Measurements from ENCODE around the gene GNG2. TPM values are rescaled to one million over a fixed set of nuclear protein-coding genes. Genes with fewer than 3 reads are reported as not detected.

The GNG2 gene
- total RNA-seq, 1 donor from 2014 or later: 9.3 TPM

DNA sequence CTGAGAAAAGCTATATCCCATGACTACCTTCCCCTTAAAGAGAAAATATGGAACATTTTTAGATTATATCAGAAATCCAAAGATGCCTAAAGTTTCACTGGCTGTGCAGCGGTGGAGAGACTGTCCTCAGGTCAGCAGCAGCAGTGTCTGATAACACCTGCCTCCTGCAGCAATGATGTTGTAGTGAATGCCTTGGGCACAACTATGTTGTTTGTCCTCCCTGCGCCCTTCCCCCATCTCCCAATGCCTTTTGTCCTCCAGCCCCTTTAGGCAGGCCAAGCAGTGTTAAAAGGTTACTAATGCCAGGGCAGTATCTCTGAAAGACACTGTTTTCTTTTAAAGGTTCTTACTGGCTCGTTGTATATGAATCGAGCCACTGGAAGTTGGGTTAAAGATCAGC is 142.1 kb downstream of the GNG2 start:
- H3K27me3 Mint-ChIP-seq: no peaks in the 10 kb centered on the region
- H3K36me3 Mint-ChIP-seq (ENCODE audit: insufficient read depth): peaks cover 22% of the 10 kb centered on the region
- H3K9me3 Mint-ChIP-seq (ENCODE audit: low read depth): no peaks in the 10 kb centered on the region
- H3K27ac Mint-ChIP-seq: peak overlapping the region; percentile 34
- no peak for DNase-seq (ENCODE audit: low spot score, unreplicated experiment)
- TF ChIP-seq, protein P1, sequence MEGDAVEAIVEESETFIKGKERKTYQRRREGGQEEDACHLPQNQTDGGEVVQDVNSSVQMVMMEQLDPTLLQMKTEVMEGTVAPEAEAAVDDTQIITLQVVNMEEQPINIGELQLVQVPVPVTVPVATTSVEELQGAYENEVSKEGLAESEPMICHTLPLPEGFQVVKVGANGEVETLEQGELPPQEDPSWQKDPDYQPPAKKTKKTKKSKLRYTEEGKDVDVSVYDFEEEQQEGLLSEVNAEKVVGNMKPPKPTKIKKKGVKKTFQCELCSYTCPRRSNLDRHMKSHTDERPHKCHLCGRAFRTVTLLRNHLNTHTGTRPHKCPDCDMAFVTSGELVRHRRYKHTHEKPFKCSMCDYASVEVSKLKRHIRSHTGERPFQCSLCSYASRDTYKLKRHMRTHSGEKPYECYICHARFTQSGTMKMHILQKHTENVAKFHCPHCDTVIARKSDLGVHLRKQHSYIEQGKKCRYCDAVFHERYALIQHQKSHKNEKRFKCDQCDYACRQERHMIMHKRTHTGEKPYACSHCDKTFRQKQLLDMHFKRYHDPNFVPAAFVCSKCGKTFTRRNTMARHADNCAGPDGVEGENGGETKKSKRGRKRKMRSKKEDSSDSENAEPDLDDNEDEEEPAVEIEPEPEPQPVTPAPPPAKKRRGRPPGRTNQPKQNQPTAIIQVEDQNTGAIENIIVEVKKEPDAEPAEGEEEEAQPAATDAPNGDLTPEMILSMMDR (IDR thresholded peaks at IDR 0.05; ENCODE audit: unreplicated experiment): no peak
- peaks cover 29% of the 10 kb centered on the region for H3K4me1 Mint-ChIP-seq (ENCODE audit: low read depth)
- H3K4me3 Mint-ChIP-seq (ENCODE audit: low read depth): peak overlapping the region; percentile 8

DNA sequence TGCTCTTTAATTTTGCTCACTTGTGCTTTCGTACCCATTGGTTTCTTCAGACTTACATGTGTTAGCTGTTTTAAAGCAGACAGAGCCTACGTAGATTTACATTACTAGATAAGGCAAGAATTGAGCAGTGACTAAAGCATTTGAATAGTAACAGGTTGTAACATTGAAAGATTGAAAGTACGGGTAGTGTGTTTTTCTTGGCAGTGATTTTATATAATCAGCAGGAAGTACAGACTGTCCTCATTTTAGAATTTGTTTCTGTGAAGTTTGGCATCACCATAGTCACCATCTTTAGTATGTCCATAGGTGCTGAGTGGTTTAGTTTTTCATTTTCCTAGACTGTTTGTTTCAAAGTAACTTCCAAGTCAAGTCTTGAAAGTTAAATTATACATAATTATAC is 142.9 kb downstream of the GNG2 start:
- Mint-ChIP-seq H3K27ac (no peak overlapping the region), H3K4me1 (ENCODE audit: low read depth) (peaks cover 31% of the 10 kb centered on the region), H3K27me3 (no peaks in the 10 kb centered on the region), H3K36me3 (ENCODE audit: insufficient read depth) (peaks cover 24% of the 10 kb centered on the region), H3K4me3 (ENCODE audit: low read depth) (no peak overlapping the region), H3K9me3 (ENCODE audit: low read depth) (no peaks in the 10 kb centered on the region)
- no peak for DNase-seq (ENCODE audit: low spot score, unreplicated experiment)
- TF ChIP-seq, protein P1 (IDR thresholded peaks at IDR 0.05; ENCODE audit: unreplicated experiment): no peak

DNA sequence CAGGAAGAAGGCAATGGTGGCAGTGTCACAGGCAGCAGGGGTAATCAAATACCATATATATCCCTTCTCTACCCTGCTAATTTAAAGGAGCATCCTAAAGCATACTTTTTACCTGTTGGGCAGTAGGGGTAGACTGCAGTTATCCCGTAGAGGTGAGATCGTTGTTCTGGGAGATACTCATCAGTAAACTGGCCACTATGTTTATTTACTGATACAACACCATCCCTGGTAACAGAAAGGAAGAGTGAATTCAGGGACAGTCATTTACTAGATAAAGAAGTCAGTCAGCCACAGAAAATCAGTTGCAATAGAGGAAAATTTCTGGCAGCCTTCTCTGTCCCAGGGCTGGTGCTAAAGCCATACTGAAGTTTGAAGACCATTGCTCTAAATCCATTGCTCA is 145.2 kb downstream of the GNG2 start:
- Mint-ChIP-seq H3K27ac (no peak overlapping the region), H3K4me1 (ENCODE audit: low read depth) (peaks cover 31% of the 10 kb centered on the region), H3K27me3 (no peaks in the 10 kb centered on the region), H3K4me3 (ENCODE audit: low read depth) (no peak overlapping the region), H3K36me3 (ENCODE audit: insufficient read depth) (peaks cover 27% of the 10 kb centered on the region), H3K9me3 (ENCODE audit: low read depth) (no peaks in the 10 kb centered on the region)
- DNase-seq (ENCODE audit: low spot score, unreplicated experiment): no peak
- TF ChIP-seq, protein P1 (IDR thresholded peaks at IDR 0.05; ENCODE audit: unreplicated experiment): no peak

DNA sequence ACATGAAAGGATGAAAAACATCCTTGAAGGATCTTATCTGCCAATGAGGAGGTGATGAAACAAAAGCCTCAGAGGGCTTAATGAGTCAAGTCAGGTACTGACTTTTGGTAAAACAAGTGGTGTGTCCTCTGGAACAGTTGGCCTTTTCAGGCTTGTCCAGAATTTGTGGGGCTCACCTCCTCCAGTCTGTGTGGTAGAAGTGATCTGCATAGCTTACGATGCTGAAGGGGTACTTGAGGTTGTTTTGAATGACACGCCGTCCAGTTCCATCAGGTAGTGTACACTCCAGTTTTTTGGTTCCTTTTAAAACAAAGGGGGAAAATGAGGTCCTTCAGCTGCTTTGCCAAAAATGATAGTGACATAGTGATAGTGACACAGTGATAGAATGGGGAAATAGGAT is 145.9 kb downstream of the GNG2 start:
- H3K9me3 Mint-ChIP-seq (ENCODE audit: low read depth): no peaks in the 10 kb centered on the region
- peaks cover 30% of the 10 kb centered on the region for H3K36me3 Mint-ChIP-seq (ENCODE audit: insufficient read depth)
- H3K27ac Mint-ChIP-seq: no peak overlapping the region
- TF ChIP-seq, protein P1 (IDR thresholded peaks at IDR 0.05; ENCODE audit: unreplicated experiment): no peak
- no peak for DNase-seq (ENCODE audit: low spot score, unreplicated experiment)
- no peak overlapping the region for H3K4me3 Mint-ChIP-seq (ENCODE audit: low read depth)
- H3K4me1 Mint-ChIP-seq (ENCODE audit: low read depth): peaks cover 31% of the 10 kb centered on the region
- H3K27me3 Mint-ChIP-seq: no peaks in the 10 kb centered on the region

DNA sequence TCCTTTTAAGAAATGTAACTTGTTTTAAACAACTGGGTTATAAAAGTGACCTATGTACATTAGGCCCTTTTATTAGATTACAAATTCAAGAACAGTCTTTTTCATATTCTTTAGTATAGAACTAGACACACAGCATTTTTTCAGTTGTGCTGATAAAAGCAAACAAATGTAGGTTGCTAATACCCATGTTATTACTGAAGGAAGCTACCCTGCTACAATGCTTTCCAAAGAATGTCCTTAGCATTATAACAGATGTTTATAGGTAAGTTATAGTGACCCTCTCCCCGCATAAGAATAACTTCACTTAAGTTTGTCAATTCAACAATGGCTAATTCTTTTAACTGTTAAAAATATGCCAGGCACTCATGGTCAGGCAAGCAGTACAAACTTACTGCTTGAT is 146.8 kb downstream of the GNG2 start:
- peaks cover 26% of the 10 kb centered on the region for H3K4me1 Mint-ChIP-seq (ENCODE audit: low read depth)
- no peak for DNase-seq (ENCODE audit: low spot score, unreplicated experiment)
- no peaks in the 10 kb centered on the region for H3K27me3 Mint-ChIP-seq
- no peak overlapping the region for H3K4me3 Mint-ChIP-seq (ENCODE audit: low read depth)
- H3K9me3 Mint-ChIP-seq (ENCODE audit: low read depth): no peaks in the 10 kb centered on the region
- H3K36me3 Mint-ChIP-seq (ENCODE audit: insufficient read depth): peaks cover 33% of the 10 kb centered on the region
- TF ChIP-seq, protein P1 (IDR thresholded peaks at IDR 0.05; ENCODE audit: unreplicated experiment): no peak
- no peak overlapping the region for H3K27ac Mint-ChIP-seq

Data from progenitor cell of endocrine pancreas (in vitro differentiated cells).